Fibroblast of skin of scalp (primary cell): ENCODE results near the gene DMPK.
"Not testable (repeated sequence)": the region's sequence is repeated elsewhere in the genome, so short reads cannot be mapped to it uniquely, and the experiment has no call there.

Experiments used
- DNase-seq: peaks from one replicate; pipeline ENCODE4 v3.0.0-alpha.2; 2013

Gene DMPK

DNA sequence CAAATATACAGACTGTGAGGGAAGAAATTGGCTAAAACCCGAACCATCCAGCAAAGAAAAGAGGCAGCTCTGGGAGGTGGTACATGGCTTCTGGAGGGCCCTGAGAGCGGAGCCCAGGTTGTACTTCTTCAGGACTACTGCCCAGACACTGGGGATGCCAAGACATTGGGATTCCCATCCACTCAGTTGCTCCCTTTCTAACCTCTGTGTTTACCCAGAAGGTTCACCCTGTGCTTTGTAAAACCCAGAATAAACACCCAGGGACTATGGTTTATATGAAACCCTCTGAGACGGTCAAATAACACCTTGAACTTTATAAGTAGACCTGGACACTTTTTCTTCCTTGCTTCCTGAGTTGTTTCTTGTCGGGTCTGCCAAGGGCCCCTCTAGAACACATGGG lies 39.3 kb downstream of the DMPK start:
- no peak for DNase-seq

DNA sequence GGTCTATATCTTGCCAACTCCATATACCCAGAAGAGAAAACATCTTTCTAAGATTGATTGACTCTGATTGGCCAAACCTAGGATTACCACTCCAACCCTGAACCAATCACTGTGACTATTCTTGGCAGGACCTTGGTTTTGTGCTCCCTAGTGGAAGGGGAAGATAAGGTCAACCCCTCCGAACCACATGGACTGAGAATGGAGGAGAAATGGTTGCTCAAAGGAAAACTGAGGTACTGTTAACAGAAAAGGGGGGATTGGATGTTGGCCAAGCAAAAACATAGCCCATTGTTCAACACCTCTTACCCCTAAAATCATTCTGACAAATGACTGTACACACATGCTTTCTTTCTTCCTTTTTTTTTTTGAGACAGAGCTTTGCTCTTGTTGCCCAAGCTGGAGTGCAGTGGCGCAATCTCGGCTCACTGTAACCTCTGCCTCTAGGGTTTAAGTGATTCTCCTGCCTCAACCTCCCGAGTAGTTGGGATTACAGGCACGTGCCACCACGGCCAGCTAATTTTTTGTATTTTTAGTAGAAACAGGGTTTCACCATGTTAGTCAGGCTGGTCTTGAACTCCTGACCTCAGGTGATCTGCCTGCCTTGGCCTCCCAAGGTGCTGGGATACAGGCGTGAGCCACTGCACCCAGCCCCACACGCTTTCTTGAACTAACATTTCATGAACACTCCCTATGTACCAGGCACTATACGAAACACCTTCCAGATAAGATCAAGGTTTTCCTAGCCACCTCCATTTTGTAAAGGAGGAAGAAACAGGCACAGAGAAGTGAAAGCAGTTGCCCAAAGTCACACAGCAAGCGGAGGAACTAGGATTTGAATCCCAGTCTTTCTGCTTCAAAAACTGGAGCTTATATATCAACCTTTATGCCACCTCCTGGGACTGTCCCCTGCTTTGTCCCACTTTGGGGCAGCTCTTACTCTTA lies 42.5 kb downstream of the DMPK start:
- no peak for DNase-seq

DNA sequence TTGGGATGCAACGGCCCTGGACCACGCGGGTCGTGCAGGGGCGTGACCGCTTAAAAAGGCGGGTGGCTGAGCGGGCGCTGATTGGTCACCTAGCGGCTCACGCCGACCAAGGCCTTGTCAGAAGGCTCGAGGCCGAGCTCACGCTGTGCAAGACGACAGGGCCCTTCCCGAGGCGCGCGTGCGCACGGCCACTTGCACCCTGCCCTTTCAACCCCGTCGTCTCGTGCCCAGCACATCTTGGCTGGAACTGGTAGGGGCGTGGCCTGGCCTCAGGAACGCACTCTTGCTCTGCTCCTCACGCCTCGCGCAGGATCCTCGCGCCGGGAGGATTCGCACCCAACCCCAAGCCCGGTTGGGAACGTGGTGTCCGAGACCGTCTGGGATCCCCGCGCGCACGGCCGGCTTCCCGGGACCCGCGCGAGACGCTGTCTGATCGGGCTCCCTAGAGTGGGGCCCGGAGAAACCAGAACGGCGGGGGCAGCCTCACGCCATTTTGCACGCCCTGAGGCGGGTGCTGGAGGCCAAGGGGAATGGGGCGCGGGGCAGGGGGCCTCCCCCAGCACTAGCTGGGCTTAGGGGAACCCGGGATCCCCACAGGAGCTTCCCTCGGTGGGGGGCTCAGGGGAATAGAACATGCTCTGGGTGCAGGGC lies 49.0 kb downstream of the DMPK start, which contains the start of gene MEIOSIN:
Gene MEIOSIN (plus strand): TSS at position 280 of the 651 bp plus-strand sequence. CDS start 1,938 bp downstream, outside the sequence.
- no peak for DNase-seq

DNA sequence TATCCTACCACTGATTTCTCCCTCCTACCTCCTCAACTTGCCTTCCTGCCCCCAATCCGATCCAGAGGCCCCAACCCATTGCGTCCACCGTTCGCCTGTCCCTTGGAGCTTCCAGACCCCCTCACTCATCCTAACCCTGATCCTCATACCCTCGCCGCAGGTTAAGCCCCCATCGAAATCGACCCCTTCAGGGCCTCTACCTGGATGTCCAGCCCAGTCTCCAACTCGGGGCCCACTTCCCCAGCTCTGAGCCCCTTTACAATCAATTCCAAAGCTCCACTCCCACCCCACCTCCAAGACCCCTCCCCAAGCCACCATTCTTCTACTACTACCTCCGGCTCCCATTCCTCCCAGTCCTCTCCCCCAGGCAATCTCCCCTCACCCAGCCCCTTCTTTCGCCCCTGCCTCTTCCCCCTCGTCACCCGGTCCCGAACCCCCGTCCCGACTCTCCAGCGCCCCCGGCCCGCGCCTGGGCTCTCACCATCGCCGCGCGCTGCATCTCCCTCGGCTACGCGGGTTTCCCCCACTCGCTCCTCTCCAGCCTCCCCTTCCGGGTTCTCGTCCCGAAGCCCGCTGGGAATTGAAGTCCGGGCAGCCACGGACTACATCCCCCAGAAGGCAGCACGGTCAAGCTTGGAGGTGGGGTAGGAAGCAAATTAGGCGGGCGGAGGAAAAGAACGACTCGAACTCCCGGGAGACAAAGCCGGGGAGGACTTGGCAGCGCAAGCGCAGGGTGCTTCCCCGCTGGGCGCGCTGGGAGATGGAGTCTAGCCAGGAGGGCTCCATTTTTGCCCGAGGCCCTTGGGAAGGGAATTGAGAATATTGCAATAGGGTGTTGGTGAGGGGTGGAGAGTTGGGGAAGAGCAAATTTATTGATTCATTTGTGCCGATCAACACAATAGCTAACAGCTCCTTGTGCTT lies 51.7 kb downstream of the DMPK start, which contains the start of gene FBXO46:
Gene FBXO46 (minus strand): TSS at position 529 of the 921 bp plus-strand sequence. CDS start 17,401 bp downstream, outside the sequence.
- peak; percentile 99 for DNase-seq

DNA sequence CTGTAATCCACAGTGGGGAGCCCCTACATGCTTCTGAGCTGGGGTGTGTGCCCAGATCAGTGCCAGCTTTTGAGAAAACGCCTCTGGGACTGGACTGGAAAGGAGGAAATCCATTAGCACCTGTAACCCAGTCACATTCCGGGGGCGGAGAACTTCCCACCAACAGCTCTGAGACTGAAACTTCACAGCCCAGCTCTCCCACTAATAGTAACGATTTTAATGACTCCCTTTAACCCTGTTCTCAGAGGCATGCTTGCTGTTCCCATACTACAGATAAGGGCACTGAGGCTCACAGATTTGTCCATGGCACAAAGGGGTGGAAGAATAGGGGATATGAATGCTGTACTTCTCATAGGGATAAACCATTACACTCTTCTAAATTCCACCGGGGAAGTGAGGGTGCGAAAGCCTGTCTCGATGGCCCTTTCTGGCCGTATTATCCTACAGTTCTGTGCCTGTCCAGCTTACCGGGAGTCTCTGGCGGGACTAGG lies 52.4 kb downstream of the DMPK start:
- DNase-seq: no peak

DNA sequence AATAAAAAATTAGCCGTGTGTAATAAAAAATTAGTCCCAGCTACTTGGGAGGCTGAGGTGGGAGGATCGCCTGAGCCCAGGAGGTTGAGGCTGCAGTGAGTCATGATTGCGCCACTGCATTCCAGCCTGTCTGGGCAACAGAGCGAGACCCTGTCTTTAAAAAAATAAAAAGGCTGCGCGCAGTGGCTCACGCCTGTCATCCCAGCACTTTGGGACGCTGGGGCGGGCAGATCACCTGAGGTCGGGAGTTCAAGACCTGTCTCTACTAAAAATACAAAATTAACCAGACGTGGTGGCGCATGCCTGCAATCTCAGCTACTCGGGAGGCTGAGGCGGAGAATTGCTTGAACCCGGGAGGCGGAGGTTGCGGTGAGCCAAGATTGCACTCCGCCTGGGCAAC lies 53.6 kb downstream of the DMPK start:
- not testable (repeated sequence) for DNase-seq

DNA sequence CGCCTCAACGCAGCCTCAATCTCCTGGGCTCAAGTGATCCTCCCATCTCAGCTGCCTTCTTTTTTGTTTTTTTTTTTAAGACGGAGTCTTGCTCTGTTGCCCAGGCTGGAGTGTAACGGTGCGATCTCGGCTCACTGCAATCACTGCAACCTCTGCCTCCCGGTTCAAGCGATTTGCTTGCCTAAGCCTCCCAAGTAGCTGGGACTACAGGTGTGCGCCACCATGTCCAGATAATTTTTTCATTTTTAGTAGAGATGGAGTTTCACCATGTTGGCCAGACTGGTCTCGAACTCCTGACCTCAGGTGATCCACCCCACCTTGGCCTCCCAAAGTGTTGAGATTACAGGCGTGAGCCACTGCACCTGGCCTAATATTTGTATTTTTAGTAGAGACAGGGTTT lies 62.2 kb downstream of the DMPK start:
- not testable (repeated sequence) for DNase-seq
